Endothelial cell (in vitro differentiated cells): ENCODE data around the gene RAD1. TPM values are rescaled to one million over a fixed set of nuclear protein-coding genes. Genes with fewer than 3 reads are reported as not detected.
"Not testable (repeated sequence)": the region's sequence is repeated elsewhere in the genome, so short reads cannot be mapped to it uniquely, and the experiment has no call there.

ENCODE experiments used
- DNase-seq: peaks from one replicate; pipeline ENCODE4 v3.0.0; 2021; ENCODE audit warnings: low spot score
- H3K27ac Mint-ChIP-seq: one replicate; pipeline ENCODE4 v1.8.0; 2021; ENCODE audit warnings: mixed read lengths, inconsistent platforms; ENCODE audit not compliant: unreplicated experiment
- H3K27me3 Mint-ChIP-seq: one replicate; pipeline ENCODE4 v1.8.0; 2021; ENCODE audit warnings: mild to moderate bottlenecking, moderate library complexity, mixed read lengths, inconsistent platforms; ENCODE audit not compliant: unreplicated experiment
- H3K36me3 Mint-ChIP-seq: one replicate; pipeline ENCODE4 v1.8.0; 2021; ENCODE audit warnings: mild to moderate bottlenecking, low read depth, mixed read lengths, inconsistent platforms; ENCODE audit not compliant: unreplicated experiment
- H3K4me1 Mint-ChIP-seq: one replicate; pipeline ENCODE4 v1.8.0; 2021; ENCODE audit warnings: mild to moderate bottlenecking, mixed read lengths, inconsistent platforms; ENCODE audit not compliant: unreplicated experiment
- H3K4me3 Mint-ChIP-seq: one replicate; pipeline ENCODE4 v1.8.0; 2021; ENCODE audit warnings: mild to moderate bottlenecking, mixed read lengths, inconsistent platforms; ENCODE audit not compliant: unreplicated experiment
- H3K9me3 Mint-ChIP-seq: one replicate; pipeline ENCODE4 v1.8.0; 2021; ENCODE audit warnings: mixed read lengths, inconsistent platforms; ENCODE audit not compliant: unreplicated experiment
- CTCF ChIP-seq: fragments of 200-600 bp; sonication (generic); IDR thresholded peaks from one replicate; pipeline ENCODE4 v1.5.0; 2021; ENCODE audit warnings: antibody characterized with exemption; ENCODE audit not compliant: unreplicated experiment
- total RNA-seq: library from RNA; stranded (reverse); fragmentation: NEBNext Ultra II Directional; extraction: Animal tissue kit (Norgen Biotek cat#: 25700); gene quantifications from one replicate; pipeline ENCODE4 v1.2.1, GENCODE V29; 2021; ENCODE audit not compliant: unreplicated experiment

The RAD1 gene
- total RNA-seq, 1 donor from 2014 or later: 15.2 TPM

- no peak overlapping the region for H3K4me3 Mint-ChIP-seq
- peaks cover 7% of the 10 kb centered on the region for H3K4me1 Mint-ChIP-seq
- no peak overlapping the region for H3K27ac Mint-ChIP-seq
- peaks cover 4% of the 10 kb centered on the region for H3K36me3 Mint-ChIP-seq
- no peak for DNase-seq
- H3K27me3 Mint-ChIP-seq: peaks cover 3% of the 10 kb centered on the region
- no peaks in the 10 kb centered on the region for H3K9me3 Mint-ChIP-seq
- TF ChIP-seq CTCF: no peak
These were observed 11.1 kb upstream of the RAD1 start for GRCh38 chr5:34926318-34926888.

- Mint-ChIP-seq H3K9me3 (no peaks in the 10 kb centered on the region), H3K27ac (no peak overlapping the region), H3K27me3 (no peaks in the 10 kb centered on the region), H3K4me1 (no peaks in the 10 kb centered on the region), H3K4me3 (no peak overlapping the region), H3K36me3 (peaks cover 6% of the 10 kb centered on the region)
- no peak for DNase-seq
- TF ChIP-seq CTCF: no peak
These were observed 9.1 kb upstream of the RAD1 start for GRCh38 chr5:34924462-34924765.

- Mint-ChIP-seq H3K27ac (no peak overlapping the region), H3K36me3 (peaks cover 6% of the 10 kb centered on the region), H3K4me1 (no peaks in the 10 kb centered on the region), H3K4me3 (no peak overlapping the region), H3K9me3 (no peaks in the 10 kb centered on the region), H3K27me3 (no peaks in the 10 kb centered on the region)
- no peak for DNase-seq
- no peak for TF ChIP-seq CTCF
These were observed 8.6 kb upstream of the RAD1 start for GRCh38 chr5:34923694-34924461.

- DNase-seq, H3K4me3 Mint-ChIP-seq, H3K27me3 Mint-ChIP-seq, H3K36me3 Mint-ChIP-seq, H3K27ac Mint-ChIP-seq, H3K9me3 Mint-ChIP-seq, H3K4me1 Mint-ChIP-seq: not testable (repeated sequence)
These were observed 8.0 kb upstream of the RAD1 start for GRCh38 chr5:34923256-34923655.

- Mint-ChIP-seq H3K4me3 (no peak overlapping the region), H3K27ac (no peak overlapping the region), H3K4me1 (peaks cover 16% of the 10 kb centered on the region), H3K36me3 (peaks cover 9% of the 10 kb centered on the region), H3K9me3 (no peaks in the 10 kb centered on the region), H3K27me3 (peaks cover 6% of the 10 kb centered on the region)
- no peak for DNase-seq
- no peak for TF ChIP-seq CTCF
These were observed 3.8 kb upstream of the RAD1 start for GRCh38 chr5:34919077-34919476.
